Peyer's patch (tissue), 4 donors: ENCODE results near the gene USP24. TPM values are rescaled to one million over a fixed set of nuclear protein-coding genes. Genes with fewer than 3 reads are reported as not detected.

Experiments
- DNase-seq, 3 donors: peaks; one replicate each; pipeline ENCODE4 v3.0.0-alpha.2; 2017 to 2019
- H3K27ac ChIP-seq, 4 donors: fragments of 200-600 bp; sonication (generic); one replicate each; pipeline ENCODE4 v1.5.1; 2016 to 2019
- H3K27me3 ChIP-seq, 2 donors: fragments of 200-600 bp; sonication (generic); one replicate each; pipeline ENCODE4 v1.5.1; 2019
- H3K36me3 ChIP-seq, 3 donors: fragments of 200-600 bp; sonication (generic); one replicate each; pipeline ENCODE4 v1.5.1; 2016 to 2019
- H3K4me1 ChIP-seq, 4 donors: fragments of 200-600 bp; sonication (generic); one replicate each; pipeline ENCODE4 v1.5.1; 2016 to 2019
- H3K4me3 ChIP-seq, 4 donors: fragments of 200-600 bp; sonication (generic); 1 replicate in 3 of 4; 2 replicates in 1 of 4; pipeline ENCODE4 v1.5.1; 2016 to 2019; ENCODE audit warnings: mild to moderate bottlenecking in 1 of 4
- H3K9me3 ChIP-seq, 4 donors: fragments of 200-600 bp; sonication (generic); one replicate each; pipeline ENCODE4 v1.5.1; 2016 to 2019; ENCODE audit warnings: mild to moderate bottlenecking in 1 of 4
- CTCF ChIP-seq, 6 experiments: fragments of 450-650 bp in 4 of 6; fragments of 200-600 bp in 2 of 6; sonication (generic) in 1 of 6; IDR thresholded peaks; one replicate each; pipeline ENCODE4 v1.5.1; 2017 to 2019; ENCODE audit warnings: antibody characterized with exemption in 6 of 6, mild to moderate bottlenecking in 3 of 6, moderate library complexity in 1 of 6
- POLR2A ChIP-seq, 2 donors: fragments of 450-650 bp; IDR thresholded peaks; one replicate each; pipeline ENCODE4 v1.5.1; 2017; ENCODE audit warnings: antibody characterized with exemption in 2 of 2, mild to moderate bottlenecking in 2 of 2, moderate library complexity in 2 of 2
- total RNA-seq, 4 donors: library from RNA; depleted of rRNA; stranded (reverse); fragments of >200 nt; gene quantifications; one replicate each; pipeline ENCODE4 v1.1.0, GENCODE V29; 2016

The USP24 gene
- total RNA-seq, 4 donors from 2014 or later = 37.1 to 130 (median 47.0) TPM

GRCh38 chr1:55048453-55049270 lies 166.5 kb downstream of the USP24 start:
- peak in 2 of 3 donors; percentile 23 to 28 for DNase-seq
- Histone ChIP-seq H3K4me3 (no peak overlapping the region), H3K9me3 (no peaks in the 10 kb centered on the region), H3K27ac (no peak overlapping the region), H3K36me3 (peaks cover 0 to 12% (median 0%) of the 10 kb centered on the region in 3 donors), H3K27me3 (no peaks in the 10 kb centered on the region), H3K4me1 (no peaks in the 10 kb centered on the region)
- TF ChIP-seq CTCF (IDR thresholded peaks at IDR 0.05) (no peak), POLR2A (IDR thresholded peaks at IDR 0.05) (no peak)

GRCh38 chr1:55047611-55048010 lies 167.6 kb downstream of the USP24 start:
- H3K27me3 ChIP-seq = no peaks in the 10 kb centered on the region
- H3K4me3 ChIP-seq = no peak overlapping the region
- TF ChIP-seq POLR2A (IDR thresholded peaks at IDR 0.05) (no peak), CTCF (IDR thresholded peaks at IDR 0.05) (no peak)
- H3K27ac ChIP-seq = no peak overlapping the region
- no peaks in the 10 kb centered on the region for H3K9me3 ChIP-seq
- peaks cover 0 to 12% (median 0%) of the 10 kb centered on the region in 3 donors for H3K36me3 ChIP-seq
- no peaks in the 10 kb centered on the region for H3K4me1 ChIP-seq
- DNase-seq = no peak

- H3K36me3 ChIP-seq = peaks cover 0 to 12% (median 0%) of the 10 kb centered on the region in 3 donors
Observed at GRCh38 chr1:55046871-55047270, 168.3 kb downstream of the USP24 start.

GRCh38 chr1:55045430-55045829 lies 169.7 kb downstream of the USP24 start:
- peaks cover 0 to 4% (median 0%) of the 10 kb centered on the region in 4 donors for H3K4me1 ChIP-seq
- TF ChIP-seq POLR2A (IDR thresholded peaks at IDR 0.05) (no peak), CTCF (IDR thresholded peaks at IDR 0.05) (no peak)
- no peak overlapping the region for H3K27ac ChIP-seq
- H3K36me3 ChIP-seq = peaks cover 0 to 12% (median 0%) of the 10 kb centered on the region in 3 donors
- H3K9me3 ChIP-seq = no peaks in the 10 kb centered on the region
- no peak overlapping the region for H3K4me3 ChIP-seq
- H3K27me3 ChIP-seq = no peaks in the 10 kb centered on the region
- peak in 1 of 3 donors; percentile 31 for DNase-seq

More at GRCh38 chr1:55046871-55047270, 168.3 kb downstream of the USP24 start:
- no peaks in the 10 kb centered on the region for H3K9me3 ChIP-seq
- H3K4me1 ChIP-seq = no peaks in the 10 kb centered on the region
- TF ChIP-seq POLR2A (IDR thresholded peaks at IDR 0.05) = no peak
- TF ChIP-seq CTCF (IDR thresholded peaks at IDR 0.05) = no peak
- DNase-seq = peak in 2 of 3 donors; percentile 29 to 30
- no peak overlapping the region for H3K27ac ChIP-seq
- no peaks in the 10 kb centered on the region for H3K27me3 ChIP-seq
- H3K4me3 ChIP-seq = no peak overlapping the region

GRCh38 chr1:55044617-55045397 lies 170.4 kb downstream of the USP24 start:
- H3K9me3 ChIP-seq = no peaks in the 10 kb centered on the region
- no peak overlapping the region for H3K4me3 ChIP-seq
- H3K4me1 ChIP-seq = peaks cover 0 to 9% (median 0%) of the 10 kb centered on the region in 4 donors
- no peaks in the 10 kb centered on the region for H3K27me3 ChIP-seq
- H3K27ac ChIP-seq = no peak overlapping the region
- peaks cover 0 to 12% (median 0%) of the 10 kb centered on the region in 3 donors for H3K36me3 ChIP-seq
- TF ChIP-seq POLR2A (IDR thresholded peaks at IDR 0.05) (no peak), CTCF (IDR thresholded peaks at IDR 0.05) (no peak)
- peak in 1 of 3 donors; percentile 24 for DNase-seq
